ENCODE results near the gene ZFYVE28. TPM values are rescaled to one million over a fixed set of nuclear protein-coding genes. Genes with fewer than 3 reads are reported as not detected.
A peak's percentile ranks its signal among the peaks of the same experiment; 100 is the strongest.
"Not testable (repeated sequence)": the region's sequence is repeated elsewhere in the genome, so short reads cannot be mapped to it uniquely, and the experiment has no call there.

ZFYVE28 gene
- total RNA-seq, 1 donor from 2014 or later, result 0.39 TPM

- no peaks in the 10 kb centered on the region for H3K36me3 Mint-ChIP-seq
- H3K4me1 Mint-ChIP-seq, result peaks cover 3% of the 10 kb centered on the region
- H3K4me3 Mint-ChIP-seq, result no peak overlapping the region
- no peaks in the 10 kb centered on the region for H3K36me3 ChIP-seq
- peaks cover 4% of the 10 kb centered on the region for H3K4me1 ChIP-seq
- no peak overlapping the region for H3K27ac ChIP-seq
- peak overlapping the region; percentile 4 for H3K4me2 ChIP-seq
- no peaks in the 10 kb centered on the region for H3K79me2 ChIP-seq (ENCODE audit: low read depth)
- H3F3A ChIP-seq (ENCODE audit: low read depth), result no peaks in the 10 kb centered on the region
- H4K20me1 ChIP-seq (ENCODE audit: low read depth), result no peaks in the 10 kb centered on the region
- H3K27me3 ChIP-seq, result no peaks in the 10 kb centered on the region
- H3K9me3 ChIP-seq (ENCODE audit: low read depth), result no peaks in the 10 kb centered on the region
- DNase-seq (ENCODE audit: low spot score), result no peak
- peak overlapping the region; percentile 25 for H3K27ac Mint-ChIP-seq
- no peaks in the 10 kb centered on the region for H3K9me3 Mint-ChIP-seq
- H2AFZ ChIP-seq (replicated peaks), result peak overlapping the region; percentile 57
- no peak overlapping the region for H3K9ac ChIP-seq
- TF ChIP-seq, protein P1, sequence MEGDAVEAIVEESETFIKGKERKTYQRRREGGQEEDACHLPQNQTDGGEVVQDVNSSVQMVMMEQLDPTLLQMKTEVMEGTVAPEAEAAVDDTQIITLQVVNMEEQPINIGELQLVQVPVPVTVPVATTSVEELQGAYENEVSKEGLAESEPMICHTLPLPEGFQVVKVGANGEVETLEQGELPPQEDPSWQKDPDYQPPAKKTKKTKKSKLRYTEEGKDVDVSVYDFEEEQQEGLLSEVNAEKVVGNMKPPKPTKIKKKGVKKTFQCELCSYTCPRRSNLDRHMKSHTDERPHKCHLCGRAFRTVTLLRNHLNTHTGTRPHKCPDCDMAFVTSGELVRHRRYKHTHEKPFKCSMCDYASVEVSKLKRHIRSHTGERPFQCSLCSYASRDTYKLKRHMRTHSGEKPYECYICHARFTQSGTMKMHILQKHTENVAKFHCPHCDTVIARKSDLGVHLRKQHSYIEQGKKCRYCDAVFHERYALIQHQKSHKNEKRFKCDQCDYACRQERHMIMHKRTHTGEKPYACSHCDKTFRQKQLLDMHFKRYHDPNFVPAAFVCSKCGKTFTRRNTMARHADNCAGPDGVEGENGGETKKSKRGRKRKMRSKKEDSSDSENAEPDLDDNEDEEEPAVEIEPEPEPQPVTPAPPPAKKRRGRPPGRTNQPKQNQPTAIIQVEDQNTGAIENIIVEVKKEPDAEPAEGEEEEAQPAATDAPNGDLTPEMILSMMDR (IDR thresholded peaks at IDR 0.05), result no peak
- no peak for TF ChIP-seq EZH2phosphoT487 (IDR thresholded peaks at IDR 0.05)
- no peak for TF ChIP-seq EZH2 (IDR thresholded peaks at IDR 0.05)
- H3K4me3 ChIP-seq, result no peak overlapping the region
- H3K27me3 Mint-ChIP-seq (ENCODE audit: insufficient read depth, low read depth), result peaks cover 10% of the 10 kb centered on the region
Observed at GRCh38 chr4:2433609-2434350, 15.3 kb upstream of the ZFYVE28 start.

DNA sequence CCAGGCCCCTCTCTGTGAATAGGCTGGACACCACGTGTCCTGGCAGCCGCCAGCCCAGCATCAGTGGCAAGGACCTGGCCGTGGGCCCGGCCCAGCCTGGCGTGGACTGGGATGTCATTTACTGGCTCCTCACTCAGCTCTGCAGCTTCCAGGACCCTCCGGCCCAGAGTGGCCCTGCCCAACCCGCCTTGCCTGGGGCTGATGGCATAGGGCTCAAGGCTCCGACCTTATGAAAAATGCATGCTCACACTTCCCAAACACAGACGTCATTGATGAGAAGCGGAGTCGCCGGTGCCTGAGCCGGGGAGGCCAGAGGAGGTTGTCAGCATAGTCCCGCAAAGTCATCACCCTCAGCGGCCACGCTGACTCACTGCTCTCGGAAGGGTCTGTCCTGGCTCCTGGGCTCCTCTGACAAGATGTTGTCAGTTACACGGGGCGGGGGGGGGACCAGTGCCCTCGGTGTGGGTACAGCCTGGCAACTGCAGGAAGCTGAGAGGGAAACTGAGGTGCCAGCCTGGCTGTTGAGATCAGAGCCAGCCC, 14.6 kb upstream of the ZFYVE28 start:
- Histone ChIP-seq H3K4me1 (peaks cover 4% of the 10 kb centered on the region), H3K9me3 (ENCODE audit: low read depth) (no peaks in the 10 kb centered on the region), H2AFZ (replicated peaks) (no peak overlapping the region), H3F3A (ENCODE audit: low read depth) (no peaks in the 10 kb centered on the region), H3K9ac (no peak overlapping the region), H3K27me3 (no peaks in the 10 kb centered on the region), H3K36me3 (no peaks in the 10 kb centered on the region), H3K4me3 (no peak overlapping the region), H3K27ac (no peak overlapping the region), H3K79me2 (ENCODE audit: low read depth) (no peaks in the 10 kb centered on the region), H4K20me1 (ENCODE audit: low read depth) (no peaks in the 10 kb centered on the region), H3K4me2 (no peak overlapping the region)
- H3K36me3 Mint-ChIP-seq, result no peaks in the 10 kb centered on the region
- H3K27me3 Mint-ChIP-seq (ENCODE audit: insufficient read depth, low read depth), result peaks cover 9% of the 10 kb centered on the region
- no peak overlapping the region for H3K4me3 Mint-ChIP-seq
- peaks cover 5% of the 10 kb centered on the region for H3K4me1 Mint-ChIP-seq
- TF ChIP-seq EZH2 (IDR thresholded peaks at IDR 0.05), result no peak
- TF ChIP-seq, protein P1 (IDR thresholded peaks at IDR 0.05), result no peak
- no peak for TF ChIP-seq EZH2phosphoT487 (IDR thresholded peaks at IDR 0.05)
- no peak overlapping the region for H3K27ac Mint-ChIP-seq
- DNase-seq (ENCODE audit: low spot score), result no peak
- no peaks in the 10 kb centered on the region for H3K9me3 Mint-ChIP-seq

DNA sequence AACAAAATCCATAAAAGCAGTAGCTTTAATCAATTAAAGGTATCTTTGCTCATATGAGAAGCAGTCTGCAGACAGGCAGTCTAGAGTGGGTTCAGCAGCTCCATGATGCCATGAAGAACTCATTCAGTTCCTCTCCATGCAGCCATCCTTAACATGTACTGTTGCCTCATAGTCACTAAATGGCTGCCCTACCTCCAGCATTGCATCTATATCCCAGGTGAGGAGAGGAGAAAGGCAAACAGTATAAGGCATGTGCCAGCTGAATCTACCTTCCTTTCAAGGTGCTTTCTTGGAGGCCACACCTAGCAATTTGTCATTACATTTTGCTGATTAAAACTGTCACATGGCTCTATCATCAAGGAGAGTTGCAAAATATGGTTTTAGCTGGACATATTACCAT, 13.6 kb upstream of the ZFYVE28 start:
- Histone ChIP-seq H3K27ac (no peak overlapping the region), H3K79me2 (ENCODE audit: low read depth) (no peaks in the 10 kb centered on the region), H4K20me1 (ENCODE audit: low read depth) (no peaks in the 10 kb centered on the region), H3K4me2 (no peak overlapping the region), H3K36me3 (no peaks in the 10 kb centered on the region), H3K4me1 (peaks cover 4% of the 10 kb centered on the region), H3K4me3 (no peak overlapping the region), H3K9me3 (ENCODE audit: low read depth) (no peaks in the 10 kb centered on the region), H3K9ac (no peak overlapping the region), H2AFZ (replicated peaks) (no peak overlapping the region), H3K27me3 (no peaks in the 10 kb centered on the region), H3F3A (ENCODE audit: low read depth) (no peaks in the 10 kb centered on the region)
- TF ChIP-seq EZH2 (IDR thresholded peaks at IDR 0.05) (no peak), EZH2phosphoT487 (IDR thresholded peaks at IDR 0.05) (no peak)
- TF ChIP-seq, protein P1 (IDR thresholded peaks at IDR 0.05), result no peak
- Mint-ChIP-seq H3K4me1 (peaks cover 5% of the 10 kb centered on the region), H3K27ac (no peak overlapping the region), H3K27me3 (ENCODE audit: insufficient read depth, low read depth) (peaks cover 9% of the 10 kb centered on the region), H3K9me3 (no peaks in the 10 kb centered on the region), H3K36me3 (no peaks in the 10 kb centered on the region), H3K4me3 (no peak overlapping the region)
- no peak for DNase-seq (ENCODE audit: low spot score)

- not testable (repeated sequence) for H2AFZ ChIP-seq (replicated peaks); H4K20me1 ChIP-seq (ENCODE audit: low read depth); H3K27me3 Mint-ChIP-seq (ENCODE audit: insufficient read depth, low read depth); H3K36me3 Mint-ChIP-seq; H3K9me3 ChIP-seq (ENCODE audit: low read depth); H3K36me3 ChIP-seq; H3K4me3 ChIP-seq; H3K4me3 Mint-ChIP-seq; H3K79me2 ChIP-seq (ENCODE audit: low read depth); H3K27ac Mint-ChIP-seq; H3K4me1 Mint-ChIP-seq; H3K4me1 ChIP-seq; H3F3A ChIP-seq (ENCODE audit: low read depth); DNase-seq (ENCODE audit: low spot score); H3K9ac ChIP-seq; H3K27me3 ChIP-seq; H3K27ac ChIP-seq; H3K9me3 Mint-ChIP-seq; H3K4me2 ChIP-seq
Observed at GRCh38 chr4:2429945-2430757, 11.7 kb upstream of the ZFYVE28 start.
